Measurements from ENCODE around the gene STRADB.

The STRADB gene

DNA sequence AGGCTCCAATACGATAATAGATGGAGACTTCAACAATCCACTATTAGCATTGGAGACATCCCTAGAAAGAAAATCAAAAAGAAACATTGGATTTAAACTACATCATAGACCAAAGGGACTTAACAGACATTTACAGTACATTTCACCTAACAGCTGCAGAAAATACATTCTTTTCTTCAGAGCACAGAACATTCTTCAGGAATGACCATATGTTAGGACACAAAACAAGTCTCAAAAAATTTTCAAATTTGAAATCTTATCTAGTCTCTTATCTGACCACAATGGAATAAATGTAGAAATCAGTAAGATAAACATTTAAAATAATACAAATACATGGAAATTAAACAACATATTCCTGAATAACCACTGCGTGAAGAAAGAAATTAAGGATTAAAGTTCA lies 68.7 kb downstream of the STRADB start:
- peaks cover 31% of the 10 kb centered on the region for H3K9me3 Mint-ChIP-seq (ENCODE audit: low read depth)
- no peak overlapping the region for H3K27ac Mint-ChIP-seq
- no peaks in the 10 kb centered on the region for H3K27me3 Mint-ChIP-seq
- H3K4me1 Mint-ChIP-seq (ENCODE audit: low read depth), result peaks cover 14% of the 10 kb centered on the region
- peaks cover 30% of the 10 kb centered on the region for H3K36me3 Mint-ChIP-seq
- H3K4me3 Mint-ChIP-seq, result no peak overlapping the region

DNA sequence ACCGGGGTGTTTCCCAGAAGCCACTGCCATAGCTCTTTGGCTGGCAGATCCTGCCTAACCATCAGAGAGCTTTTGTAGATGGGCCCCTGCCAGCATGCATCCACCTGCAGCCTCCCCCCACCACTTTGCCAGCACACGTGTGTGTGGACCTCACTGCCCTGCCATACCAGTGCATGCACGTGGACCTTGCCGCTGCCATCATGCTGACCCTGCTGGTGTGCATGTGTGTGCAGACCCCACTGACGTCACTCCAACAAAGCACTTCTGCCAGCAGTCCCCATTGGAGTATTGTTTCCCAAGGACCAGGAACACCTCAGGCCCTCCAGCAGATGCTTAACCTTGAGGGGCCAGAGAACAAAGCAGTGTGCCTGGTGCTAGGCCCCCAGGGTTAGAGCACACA lies 71.4 kb downstream of the STRADB start:
- Mint-ChIP-seq H3K27ac (no peak overlapping the region), H3K4me1 (ENCODE audit: low read depth) (peaks cover 29% of the 10 kb centered on the region), H3K4me3 (no peak overlapping the region), H3K9me3 (ENCODE audit: low read depth) (peaks cover 38% of the 10 kb centered on the region), H3K36me3 (peaks cover 38% of the 10 kb centered on the region), H3K27me3 (no peaks in the 10 kb centered on the region)

- Mint-ChIP-seq H3K4me3 (no peak overlapping the region), H3K27me3 (no peaks in the 10 kb centered on the region), H3K36me3 (peaks cover 40% of the 10 kb centered on the region), H3K9me3 (ENCODE audit: low read depth) (peaks cover 41% of the 10 kb centered on the region), H3K4me1 (ENCODE audit: low read depth) (peaks cover 29% of the 10 kb centered on the region), H3K27ac (no peak overlapping the region)
These were observed 72.0 kb downstream of the STRADB start for GRCh38 chr2:201523506-201523905.
